NCI-H1930 (cell line): ENCODE measurements around the gene SAP25.

ENCODE experiments used
- DNase-seq, 2 experiments: peaks; one replicate each; lab custom pipeline; 2025; lab: John Stamatoyannopoulos, UW

SAP25 gene

GRCh38 chr7:100595188-100595587, 21.5 kb upstream of the SAP25 start:
- DNase-seq = no peak

DNA sequence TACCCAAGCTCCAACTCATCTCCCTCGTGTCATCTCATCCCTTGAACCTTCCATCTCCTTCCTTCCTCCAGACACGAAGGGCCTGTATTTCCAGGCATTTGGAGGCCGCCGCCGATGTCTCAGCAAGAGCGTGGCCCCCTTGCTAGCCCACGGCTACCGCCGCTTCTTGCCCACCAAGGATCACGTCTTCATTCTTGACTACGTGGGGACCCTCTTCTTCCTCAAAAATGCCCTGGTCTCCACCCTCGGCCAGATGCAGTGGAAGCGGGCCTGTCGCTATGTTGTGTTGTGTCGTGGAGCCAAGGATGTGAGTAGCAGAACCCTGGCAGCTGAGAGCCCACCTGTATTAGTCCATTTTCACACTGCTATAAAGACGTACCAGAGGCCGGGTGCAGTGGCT, 17.9 kb upstream of the SAP25 start:
- no peak for DNase-seq

DNA sequence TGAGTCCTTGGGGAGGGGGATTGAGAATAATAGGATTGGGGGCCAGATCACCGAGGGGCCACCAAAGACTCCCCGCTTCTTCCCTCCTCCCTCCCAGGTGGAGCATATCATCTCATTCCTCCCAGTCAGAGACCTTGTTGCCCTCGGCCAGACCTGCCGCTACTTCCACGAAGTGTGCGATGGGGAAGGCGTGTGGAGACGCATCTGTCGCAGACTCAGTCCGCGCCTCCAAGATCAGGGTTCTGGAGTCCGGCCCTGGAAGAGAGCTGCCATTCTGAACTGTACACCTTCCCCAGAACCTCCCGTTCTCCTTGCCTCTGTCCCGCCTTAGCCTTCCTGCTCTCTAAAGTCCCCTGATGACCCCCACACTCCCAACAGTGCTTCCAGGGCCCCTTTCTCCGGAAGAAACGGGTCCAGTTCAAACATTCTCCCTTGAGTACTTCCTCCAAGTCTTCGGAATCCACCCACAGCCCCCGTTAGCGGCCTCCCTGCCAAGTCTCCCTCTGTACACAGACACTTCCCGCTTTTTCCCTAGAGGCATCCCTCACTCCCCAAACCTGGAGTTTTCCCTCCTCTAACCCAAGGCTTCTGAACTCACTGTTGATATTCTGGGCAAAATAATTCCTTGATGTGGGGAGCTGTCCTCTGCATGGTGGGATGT, 16.5 kb upstream of the SAP25 start:
- no peak for DNase-seq

DNA sequence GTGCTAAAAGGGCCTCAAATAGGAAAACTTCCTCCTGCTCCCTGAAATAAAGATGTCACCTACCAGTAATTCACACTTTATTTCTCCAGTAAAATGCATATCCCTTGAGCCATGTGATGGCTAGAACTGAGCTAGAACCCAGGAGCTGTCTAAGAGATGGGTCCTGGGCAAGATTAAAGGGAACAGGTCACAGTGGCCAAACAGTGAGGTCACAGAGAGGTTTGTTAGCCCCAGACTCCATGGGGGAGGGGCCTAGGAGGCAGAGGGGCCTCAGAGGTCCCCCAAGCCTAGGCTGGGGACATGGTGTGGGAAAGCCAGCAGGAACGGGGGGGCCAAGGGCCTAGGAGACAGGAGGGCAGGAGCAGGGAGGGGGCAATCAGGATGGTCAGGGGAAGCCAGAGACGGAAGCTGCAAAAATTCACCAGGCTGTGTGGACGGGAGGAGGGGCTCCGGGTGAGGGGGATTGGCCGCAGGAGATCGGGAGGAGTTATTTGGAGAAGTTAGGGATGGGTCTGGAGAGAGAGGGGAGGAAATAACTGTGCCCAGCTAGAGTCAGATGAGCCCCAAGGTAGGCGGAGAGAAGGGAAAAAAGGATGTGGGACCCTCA, 15.7 kb upstream of the SAP25 start:
- no peak for DNase-seq

GRCh38 chr7:100588438-100588837, 14.7 kb upstream of the SAP25 start:
- no peak for DNase-seq

- peak; percentile 100 for DNase-seq
Measured at GRCh38 chr7:100586266-100587025, 12.7 kb upstream of the SAP25 start, which contains the start of gene FBXO24. TSS of gene FBXO24 (plus strand) at chr7:100586328. CDS start at chr7:100586626, 298 bp downstream.

DNA sequence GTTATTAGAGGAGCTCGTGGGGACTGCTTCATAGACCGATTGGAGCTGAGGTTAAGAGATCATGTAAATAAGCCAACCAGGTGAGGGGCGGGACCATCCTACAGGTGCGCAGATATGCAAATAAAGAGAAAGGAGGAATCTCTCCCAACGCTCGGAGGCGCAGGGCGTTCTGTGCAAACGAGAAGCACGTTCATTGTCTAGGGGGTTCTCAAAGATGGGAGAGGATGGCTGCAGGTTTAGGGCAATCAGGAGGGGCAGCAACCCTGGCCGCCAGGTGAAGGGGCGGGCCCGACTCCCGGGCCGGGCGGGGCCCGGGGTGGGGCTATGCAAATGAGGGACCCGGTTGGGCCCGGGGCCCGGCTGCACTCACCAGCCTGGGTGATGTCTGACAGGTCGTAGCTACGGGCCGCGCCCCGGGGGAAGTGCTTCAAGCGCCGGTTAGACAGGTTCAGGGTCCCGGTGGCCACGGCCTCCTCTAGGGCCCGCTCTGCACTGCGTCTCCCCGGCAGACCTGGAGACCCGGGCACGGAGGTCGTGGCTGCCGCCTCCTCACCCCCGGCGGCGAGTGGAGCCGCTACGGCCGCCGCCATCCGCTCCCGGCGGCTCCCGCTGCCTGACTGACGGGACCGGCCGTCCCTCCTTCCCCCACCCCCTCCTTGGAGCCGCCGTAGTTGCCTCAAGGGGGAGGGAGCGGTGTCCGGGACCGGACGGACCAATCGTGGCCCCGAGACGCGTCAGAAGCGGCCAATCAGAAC, 12.0 kb upstream of the SAP25 start, which contains the start of gene LRCH4:
Gene LRCH4, minus strand, starts transcription at position 619 of the 755 bp plus-strand sequence. Its CDS starts 29 bp downstream, at position 590.
- DNase-seq = peak in 1 of 2 experiments; percentile 69

- no peak for DNase-seq
Measured at GRCh38 chr7:100584683-100585510, 11.2 kb upstream of the SAP25 start.

GRCh38 chr7:100584054-100584682, 10.5 kb upstream of the SAP25 start:
- no peak for DNase-seq

- no peak for DNase-seq
Measured at GRCh38 chr7:100583132-100584053, 9.7 kb upstream of the SAP25 start.

DNA sequence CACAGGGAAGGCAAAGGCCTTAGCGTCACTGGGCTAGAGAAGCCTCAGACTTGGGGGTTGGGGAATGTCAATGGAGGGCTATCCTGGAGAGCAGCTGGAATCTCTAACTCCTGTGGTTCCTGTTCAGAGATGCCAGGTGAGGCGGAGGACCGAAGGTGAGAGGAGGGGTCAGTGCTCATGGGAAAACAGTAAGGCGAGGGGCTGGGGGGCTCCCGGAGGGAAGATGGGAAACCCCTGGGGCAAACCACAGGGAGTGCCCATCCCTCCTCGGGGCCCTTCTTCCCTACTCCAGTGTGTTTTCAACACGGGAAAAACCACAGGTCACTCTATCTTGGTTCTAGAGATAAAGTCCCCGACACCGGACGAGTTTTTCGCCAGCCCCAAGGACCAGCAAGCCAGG, 8.9 kb upstream of the SAP25 start:
- no peak for DNase-seq

- DNase-seq = no peak
Measured at GRCh38 chr7:100582041-100582579, 8.4 kb upstream of the SAP25 start.

GRCh38 chr7:100580466-100581283, 7.0 kb upstream of the SAP25 start:
- DNase-seq = no peak

DNA sequence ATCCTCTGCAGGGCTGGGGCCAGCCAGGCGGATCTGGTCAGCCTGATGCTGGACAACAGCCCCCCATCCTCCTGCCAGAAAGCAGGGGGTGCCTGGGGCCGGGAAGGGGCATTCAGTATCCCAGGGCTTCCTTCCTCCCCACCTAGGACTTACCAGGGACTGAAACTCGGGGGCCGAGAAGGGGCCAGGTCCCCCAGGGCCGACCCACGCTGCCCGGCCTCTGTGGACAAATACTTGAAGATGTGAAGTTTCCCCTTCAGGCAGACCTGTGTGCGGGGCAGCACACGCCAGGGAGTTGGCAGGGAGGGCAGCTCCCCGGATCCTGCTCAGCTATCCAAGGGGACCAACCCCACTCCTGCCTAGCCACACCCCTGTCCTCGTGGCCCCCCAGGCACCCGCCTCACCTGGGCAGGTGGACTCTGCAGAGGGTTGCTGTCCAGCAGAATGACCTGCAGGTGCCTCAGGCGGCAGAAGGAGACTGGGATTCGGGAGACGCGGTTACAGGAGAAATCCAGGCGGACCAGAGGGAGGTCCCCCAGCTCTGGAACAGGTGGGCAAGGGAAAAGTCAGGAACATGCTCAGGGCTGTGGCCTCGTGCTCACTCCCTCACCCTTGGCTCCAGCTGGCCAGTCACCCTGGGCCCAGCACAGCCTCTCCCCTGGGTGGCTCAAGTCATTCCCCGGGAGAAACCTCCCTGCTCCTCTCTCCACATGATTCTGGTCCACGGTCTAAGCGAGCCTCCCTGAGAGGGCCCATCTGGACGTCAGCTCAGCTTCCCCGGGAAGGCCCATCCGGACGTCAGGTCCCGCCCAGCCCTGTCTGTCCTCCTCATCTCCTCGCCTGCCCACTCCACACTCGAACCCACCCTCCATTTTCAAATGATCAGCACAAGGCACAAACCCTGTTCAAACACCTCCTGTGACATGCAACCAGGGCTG, 4.8 kb upstream of the SAP25 start:
- no peak for DNase-seq

DNA sequence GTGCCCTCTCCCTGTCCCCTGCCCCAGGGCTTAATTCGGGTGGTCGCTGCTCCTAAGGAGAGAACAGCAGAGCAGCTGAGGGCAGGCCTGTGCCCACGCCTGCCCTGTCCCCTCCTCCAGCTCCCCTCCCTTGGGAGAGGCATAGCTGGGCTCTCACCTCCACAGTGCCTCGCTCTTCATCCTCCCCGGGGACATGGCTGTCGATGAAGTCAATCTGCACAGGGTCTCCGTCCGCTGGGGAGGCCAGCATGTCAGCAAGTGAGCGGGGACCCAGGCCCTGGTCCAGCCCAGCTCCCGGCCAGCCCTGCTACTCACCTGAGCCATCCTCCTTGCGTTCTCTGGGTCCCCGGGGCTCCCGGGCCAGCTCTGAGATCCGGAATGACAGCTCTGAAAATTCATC, 3.8 kb upstream of the SAP25 start:
- DNase-seq = no peak

GRCh38 chr7:100577103-100577502, 3.4 kb upstream of the SAP25 start:
- no peak for DNase-seq

DNA sequence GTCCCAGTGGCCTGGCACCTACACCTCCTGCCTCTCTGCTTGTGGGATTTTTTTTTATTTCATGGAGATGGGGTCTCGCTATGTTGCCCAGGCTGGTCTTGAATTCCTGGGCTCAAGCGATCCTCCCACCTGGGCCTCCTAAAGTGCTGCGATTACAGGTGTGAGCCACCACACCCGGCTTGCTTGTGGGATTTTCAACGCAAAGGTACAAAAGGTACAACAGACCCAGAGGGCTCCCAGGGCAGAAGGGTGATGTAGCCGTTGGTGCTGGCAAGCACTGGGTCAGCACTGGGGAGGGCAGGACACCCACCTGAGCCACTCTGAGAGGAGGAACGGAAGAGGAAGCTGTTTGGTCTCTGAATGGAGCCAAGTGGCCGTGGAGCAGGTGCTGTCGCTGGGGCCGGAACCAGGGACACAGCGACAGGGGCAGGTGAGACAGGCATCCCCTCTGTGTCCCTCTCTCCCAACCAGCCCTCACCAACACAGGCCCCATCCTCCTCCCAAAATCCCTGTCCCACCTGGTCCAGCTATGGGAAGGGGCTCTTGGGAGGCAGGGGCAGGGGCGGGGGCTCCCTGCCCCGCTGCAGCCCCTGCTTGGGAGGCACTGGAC, 2.8 kb upstream of the SAP25 start:
- DNase-seq = no peak
